HFFc6 (cell line): ENCODE data around the gene ECI1. TPM values are rescaled to one million over a fixed set of nuclear protein-coding genes. Genes with fewer than 3 reads are reported as not detected.

Experiments
- DNase-seq: peaks from one replicate; pipeline ENCODE4 v3.0.0-alpha.2; 2018
- H3K27ac Mint-ChIP-seq: 2 replicates; pipeline ENCODE4 v1.8.0; 2020; ENCODE audit warnings: mild to moderate bottlenecking, mixed read lengths
- H3K27me3 Mint-ChIP-seq: 2 replicates; pipeline ENCODE4 v1.8.0; 2021; ENCODE audit warnings: mild to moderate bottlenecking, moderate library complexity, mixed read lengths; ENCODE audit not compliant: insufficient read depth
- H3K36me3 Mint-ChIP-seq: 2 replicates; pipeline ENCODE4 v1.8.0; 2021; ENCODE audit warnings: low read depth, mixed read lengths
- H3K4me1 Mint-ChIP-seq: 2 replicates; pipeline ENCODE4 v1.8.0; 2020; ENCODE audit warnings: low read depth, mixed read lengths
- H3K4me3 Mint-ChIP-seq: 2 replicates; pipeline ENCODE4 v1.8.0; 2020; ENCODE audit warnings: mild to moderate bottlenecking, moderate library complexity, mixed read lengths
- H3K9me3 Mint-ChIP-seq: 2 replicates; pipeline ENCODE4 v1.8.0; 2020; ENCODE audit warnings: mild to moderate bottlenecking, mixed read lengths
- CTCF ChIP-seq: fragments of 200-600 bp; sonication (generic); IDR thresholded peaks from 2 replicates; pipeline ENCODE4 v1.5.0; 2021; ENCODE audit warnings: antibody characterized with exemption, mild to moderate bottlenecking
- total RNA-seq, 6 experiments: library from RNA; stranded (reverse); fragmentation: NEBNext Ultra II Directional; extraction: Animal tissue kit (Norgen Biotek cat#: 25700); gene quantifications; 2 replicates in 1 of 6; 3 replicates in 5 of 6; pipeline ENCODE4 v1.2.3, GENCODE V29; 2021

ECI1 gene
- total RNA-seq, 6 experiments from 2014 or later: 30.3 to 47.8 (median 35.4) TPM

GRCh38 chr16:2197765-2198164, 53.6 kb downstream of the ECI1 start:
- DNase-seq: no peak

GRCh38 chr16:2196981-2197511, 54.3 kb downstream of the ECI1 start:
- no peaks in the 10 kb centered on the region for H3K36me3 Mint-ChIP-seq
- H3K4me1 Mint-ChIP-seq: no peaks in the 10 kb centered on the region; the same call in 1 of the 2 replicates
- H3K4me3 Mint-ChIP-seq: no peak overlapping the region

More at GRCh38 chr16:2197765-2198164, 53.6 kb downstream of the ECI1 start:
- H3K27me3 Mint-ChIP-seq: peaks cover 18% of the 10 kb centered on the region
- no peak for TF ChIP-seq CTCF
- no peak overlapping the region for H3K27ac Mint-ChIP-seq
- H3K4me3 Mint-ChIP-seq: peak overlapping the region; percentile 26; the same call in 1 of the 2 replicates
- no peaks in the 10 kb centered on the region for H3K9me3 Mint-ChIP-seq
- H3K36me3 Mint-ChIP-seq: no peaks in the 10 kb centered on the region
- no peaks in the 10 kb centered on the region; the same call in 1 of the 2 replicates for H3K4me1 Mint-ChIP-seq

GRCh38 chr16:2196162-2196980, 55.0 kb downstream of the ECI1 start, which contains the start of gene CASKIN1:
CASKIN1 (minus strand) TSS chr16:2196605; CDS start chr16:2196432, 173 bp downstream.
- Mint-ChIP-seq H3K9me3 (no peaks in the 10 kb centered on the region), H3K27me3 (peaks cover 18% of the 10 kb centered on the region), H3K4me3 (no peak within 1 kb of the TSS), H3K36me3 (no peaks in the 10 kb centered on the region), H3K27ac (no peak within 1 kb of the TSS), H3K4me1 (no peaks in the 10 kb centered on the region; the same call in 1 of the 2 replicates)
- DNase-seq: no peak
- TF ChIP-seq CTCF: no peak

More at GRCh38 chr16:2196981-2197511, 54.3 kb downstream of the ECI1 start:
- Mint-ChIP-seq H3K27me3 (peaks cover 18% of the 10 kb centered on the region), H3K9me3 (no peaks in the 10 kb centered on the region), H3K27ac (no peak overlapping the region)
- DNase-seq: no peak
- no peak for TF ChIP-seq CTCF

GRCh38 chr16:2195322-2196161, 55.8 kb downstream of the ECI1 start:
- TF ChIP-seq CTCF: no peak
- no peaks in the 10 kb centered on the region; the same call in 1 of the 2 replicates for H3K4me1 Mint-ChIP-seq
- no peak for DNase-seq

GRCh38 chr16:2194852-2195321, 56.5 kb downstream of the ECI1 start:
- TF ChIP-seq CTCF: peak; percentile 70
- peak; percentile 20 for DNase-seq
- no peaks in the 10 kb centered on the region for H3K9me3 Mint-ChIP-seq
- H3K4me3 Mint-ChIP-seq: no peak overlapping the region
- peaks cover 14% of the 10 kb centered on the region for H3K27me3 Mint-ChIP-seq
- no peak overlapping the region for H3K27ac Mint-ChIP-seq
- no peaks in the 10 kb centered on the region; the same call in 1 of the 2 replicates for H3K4me1 Mint-ChIP-seq
- H3K36me3 Mint-ChIP-seq: no peaks in the 10 kb centered on the region

More at GRCh38 chr16:2195322-2196161, 55.8 kb downstream of the ECI1 start:
- Mint-ChIP-seq H3K36me3 (no peaks in the 10 kb centered on the region), H3K27me3 (peaks cover 16% of the 10 kb centered on the region), H3K4me3 (no peak overlapping the region), H3K27ac (no peak overlapping the region), H3K9me3 (no peaks in the 10 kb centered on the region)
